ENCODE measurements around the gene CPNE6. TPM values are rescaled to one million over a fixed set of nuclear protein-coding genes. Genes with fewer than 3 reads are reported as not detected.

Gene CPNE6
- total and polyA plus RNA-seq, 2 of the 13 experiments (the other 11 are each of a cell fraction or from before 2014, with no cell fraction given), result not detected

DNA sequence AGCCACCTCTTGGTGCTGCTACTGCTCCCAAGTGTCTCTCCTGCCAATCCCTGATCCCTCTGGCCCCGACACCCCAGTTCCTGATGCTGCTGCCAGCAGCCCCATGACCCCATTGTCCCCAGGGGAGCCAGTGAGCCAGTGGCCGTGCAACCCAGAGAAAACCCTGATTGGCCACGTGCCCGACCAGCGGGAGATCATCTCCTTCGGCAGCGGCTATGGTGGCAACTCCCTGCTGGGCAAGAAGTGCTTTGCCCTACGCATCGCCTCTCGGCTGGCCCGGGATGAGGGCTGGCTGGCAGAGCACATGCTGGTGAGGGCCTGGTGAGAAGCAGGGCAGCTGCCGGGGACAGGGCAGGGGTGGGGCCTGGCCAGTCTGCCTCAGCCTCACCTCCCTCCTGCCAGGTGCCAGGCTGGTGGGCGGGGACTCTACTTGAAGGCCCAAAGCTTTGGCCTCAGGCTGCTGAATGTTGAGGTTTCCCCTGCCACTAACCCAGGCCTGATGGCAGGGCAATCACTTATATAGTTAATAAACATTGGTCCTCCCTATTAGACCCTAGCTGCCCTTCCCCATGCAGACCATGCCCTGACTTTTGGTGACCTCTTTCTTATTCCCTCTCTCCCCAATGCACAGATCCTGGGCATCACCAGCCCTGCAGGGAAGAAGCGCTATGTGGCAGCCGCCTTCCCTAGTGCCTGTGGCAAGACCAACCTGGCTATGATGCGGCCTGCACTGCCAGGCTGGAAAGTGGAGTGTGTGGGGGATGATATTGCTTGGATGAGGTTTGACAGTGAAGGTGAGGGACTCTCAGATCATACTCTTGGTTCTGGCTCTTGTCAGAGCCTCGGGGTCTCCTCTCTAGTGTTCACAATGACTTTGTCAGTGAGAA, 27.8 kb downstream of the CPNE6 start (continued):
- peak; percentile 53; the same call in 1 of the 2 replicates for TF ChIP-seq ZNF275 (CRISPR knock-in tag; IDR thresholded peaks at IDR 0.05; ENCODE audit: borderline replicate concordance)
- TF ChIP-seq, protein P1, sequence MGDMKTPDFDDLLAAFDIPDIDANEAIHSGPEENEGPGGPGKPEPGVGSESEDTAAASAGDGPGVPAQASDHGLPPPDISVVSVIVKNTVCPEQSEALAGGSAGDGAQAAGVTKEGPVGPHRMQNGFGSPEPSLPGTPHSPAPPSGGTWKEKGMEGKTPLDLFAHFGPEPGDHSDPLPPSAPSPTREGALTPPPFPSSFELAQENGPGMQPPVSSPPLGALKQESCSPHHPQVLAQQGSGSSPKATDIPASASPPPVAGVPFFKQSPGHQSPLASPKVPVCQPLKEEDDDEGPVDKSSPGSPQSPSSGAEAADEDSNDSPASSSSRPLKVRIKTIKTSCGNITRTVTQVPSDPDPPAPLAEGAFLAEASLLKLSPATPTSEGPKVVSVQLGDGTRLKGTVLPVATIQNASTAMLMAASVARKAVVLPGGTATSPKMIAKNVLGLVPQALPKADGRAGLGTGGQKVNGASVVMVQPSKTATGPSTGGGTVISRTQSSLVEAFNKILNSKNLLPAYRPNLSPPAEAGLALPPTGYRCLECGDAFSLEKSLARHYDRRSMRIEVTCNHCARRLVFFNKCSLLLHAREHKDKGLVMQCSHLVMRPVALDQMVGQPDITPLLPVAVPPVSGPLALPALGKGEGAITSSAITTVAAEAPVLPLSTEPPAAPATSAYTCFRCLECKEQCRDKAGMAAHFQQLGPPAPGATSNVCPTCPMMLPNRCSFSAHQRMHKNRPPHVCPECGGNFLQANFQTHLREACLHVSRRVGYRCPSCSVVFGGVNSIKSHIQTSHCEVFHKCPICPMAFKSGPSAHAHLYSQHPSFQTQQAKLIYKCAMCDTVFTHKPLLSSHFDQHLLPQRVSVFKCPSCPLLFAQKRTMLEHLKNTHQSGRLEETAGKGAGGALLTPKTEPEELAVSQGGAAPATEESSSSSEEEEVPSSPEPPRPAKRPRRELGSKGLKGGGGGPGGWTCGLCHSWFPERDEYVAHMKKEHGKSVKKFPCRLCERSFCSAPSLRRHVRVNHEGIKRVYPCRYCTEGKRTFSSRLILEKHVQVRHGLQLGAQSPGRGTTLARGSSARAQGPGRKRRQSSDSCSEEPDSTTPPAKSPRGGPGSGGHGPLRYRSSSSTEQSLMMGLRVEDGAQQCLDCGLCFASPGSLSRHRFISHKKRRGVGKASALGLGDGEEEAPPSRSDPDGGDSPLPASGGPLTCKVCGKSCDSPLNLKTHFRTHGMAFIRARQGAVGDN (CRISPR knock-in tag; IDR thresholded peaks at IDR 0.05), result peak; percentile 31; the same call in 1 of the 2 replicates
- no peak for TF ChIP-seq ZFP1 (CRISPR knock-in tag; IDR thresholded peaks at IDR 0.05)

Data from HepG2 (cell line).